Loucy (cell line): ENCODE results near the gene MLKL.

Source experiments
- H2AFZ ChIP-seq: fragments of 200-600 bp; sonication (generic); 2 replicates; pipeline ENCODE4 v1.6.0; 2016; ENCODE audit warnings: antibody characterized with exemption, mild to moderate bottlenecking, low read length, moderate library complexity
- H3F3A ChIP-seq: fragments of 200-600 bp; 2 replicates; pipeline ENCODE4 v1.6.0; 2016; ENCODE audit warnings: antibody characterized with exemption, low read depth, mild to moderate bottlenecking
- H3K27me3 ChIP-seq: fragments of 200-600 bp; sonication (generic); 2 replicates; pipeline ENCODE4 v1.6.1; 2014; ENCODE audit warnings: low read length, mild to moderate bottlenecking; ENCODE audit not compliant: insufficient read depth, poor library complexity, severe bottlenecking
- H3K36me3 ChIP-seq: fragments of 200-600 bp; sonication (generic); 2 replicates; pipeline ENCODE4 v1.6.1; 2016; ENCODE audit warnings: low read length; ENCODE audit not compliant: insufficient read depth
- H3K4me1 ChIP-seq: fragments of 200-600 bp; sonication (generic); 2 replicates; pipeline ENCODE4 v1.5.1; 2014; ENCODE audit warnings: low read length, mild to moderate bottlenecking; ENCODE audit not compliant: insufficient read depth, poor library complexity, severe bottlenecking
- H3K4me2 ChIP-seq: fragments of 200-600 bp; sonication (generic); 2 replicates; pipeline ENCODE4 v1.6.0; 2014; ENCODE audit warnings: antibody characterized with exemption, low read length, low read depth, mild to moderate bottlenecking; ENCODE audit not compliant: poor library complexity, severe bottlenecking
- H3K4me3 ChIP-seq: fragments of 200-600 bp; sonication (generic); 2 replicates; pipeline ENCODE4 v1.5.1; 2014; ENCODE audit warnings: low read length, mild to moderate bottlenecking, mixed read lengths; ENCODE audit not compliant: poor library complexity, severe bottlenecking
- H3K79me2 ChIP-seq: fragments of 200-600 bp; sonication (generic); 2 replicates; pipeline ENCODE4 v1.6.1; 2014; ENCODE audit warnings: low read length; ENCODE audit not compliant: insufficient read depth
- H3K9ac ChIP-seq: fragments of 200-600 bp; sonication (generic); 2 replicates; pipeline ENCODE4 v1.6.0; 2014; ENCODE audit warnings: mild to moderate bottlenecking, low read depth, low read length, moderate library complexity; ENCODE audit not compliant: poor library complexity, severe bottlenecking
- H3K9me2 ChIP-seq: fragments of 200-600 bp; sonication (generic); replicated peaks from 2 replicates; pipeline ENCODE4 v1.6.1; 2016; ENCODE audit warnings: low read depth, low read length, mixed read lengths
- H3K9me3 ChIP-seq: fragments of 200-600 bp; sonication (generic); 2 replicates; pipeline ENCODE4 v1.6.1; 2014; ENCODE audit warnings: mild to moderate bottlenecking, antibody characterized with exemption, low read length, low read depth; ENCODE audit not compliant: insufficient read depth
- H4K20me1 ChIP-seq: fragments of 200-600 bp; sonication (generic); 2 replicates; pipeline ENCODE4 v1.6.0; 2014; ENCODE audit warnings: antibody characterized with exemption, low read length, mild to moderate bottlenecking; ENCODE audit not compliant: insufficient read depth, poor library complexity, severe bottlenecking
- EZH2phosphoT487 ChIP-seq: fragments of 200-600 bp; IDR thresholded peaks from 2 replicates; pipeline ENCODE4 v1.6.1; 2018; ENCODE audit warnings: antibody characterized with exemption, mild to moderate bottlenecking, moderate library complexity, borderline replicate concordance
- TF ChIP-seq, protein P1 (sequence below): fragments of 200-600 bp; sonication (generic); conservative IDR thresholded peaks from 2 replicates; pipeline ENCODE4 v1.5.1; 2014; ENCODE audit warnings: mild to moderate bottlenecking, antibody characterized with exemption, low read length

MLKL gene

DNA sequence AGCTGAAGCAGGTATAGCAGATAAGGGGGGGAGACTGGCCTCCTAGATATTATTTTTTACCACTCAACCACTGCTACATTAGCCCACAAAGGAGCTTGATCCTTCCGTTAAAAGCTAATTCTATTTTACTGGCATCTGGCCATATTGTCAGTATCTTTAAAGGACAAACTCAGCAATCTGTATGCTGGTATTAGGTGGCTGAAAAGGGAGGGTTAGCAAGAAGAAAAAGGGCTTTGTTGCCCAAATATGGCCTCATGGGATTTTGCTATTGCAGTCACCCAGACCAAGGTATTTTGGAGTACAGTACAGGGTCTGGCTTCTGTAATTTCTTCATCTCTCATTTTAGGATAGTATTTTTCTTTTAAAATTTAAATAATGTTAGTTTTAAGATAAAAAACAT lies 48.4 kb downstream of the MLKL start:
- H3K9ac ChIP-seq, result no peak overlapping the region
- no peak overlapping the region for H3K4me2 ChIP-seq
- no peaks in the 10 kb centered on the region for H3K9me2 ChIP-seq
- H3K79me2 ChIP-seq, result peaks cover 97% of the 10 kb centered on the region
- no peak overlapping the region for H3K4me3 ChIP-seq
- peaks cover 31% of the 10 kb centered on the region for H3K4me1 ChIP-seq
- peaks cover 82% of the 10 kb centered on the region for H4K20me1 ChIP-seq
- H3K36me3 ChIP-seq, result peaks cover 80% of the 10 kb centered on the region
- H2AFZ ChIP-seq, result no peak overlapping the region
- no peaks in the 10 kb centered on the region for H3K27me3 ChIP-seq
- H3K9me3 ChIP-seq, result no peaks in the 10 kb centered on the region
- 0 out of 2 replicates have a peak, but pooled peaks cover 3% of the 10 kb centered on the region for H3F3A ChIP-seq
- TF ChIP-seq, protein P1, sequence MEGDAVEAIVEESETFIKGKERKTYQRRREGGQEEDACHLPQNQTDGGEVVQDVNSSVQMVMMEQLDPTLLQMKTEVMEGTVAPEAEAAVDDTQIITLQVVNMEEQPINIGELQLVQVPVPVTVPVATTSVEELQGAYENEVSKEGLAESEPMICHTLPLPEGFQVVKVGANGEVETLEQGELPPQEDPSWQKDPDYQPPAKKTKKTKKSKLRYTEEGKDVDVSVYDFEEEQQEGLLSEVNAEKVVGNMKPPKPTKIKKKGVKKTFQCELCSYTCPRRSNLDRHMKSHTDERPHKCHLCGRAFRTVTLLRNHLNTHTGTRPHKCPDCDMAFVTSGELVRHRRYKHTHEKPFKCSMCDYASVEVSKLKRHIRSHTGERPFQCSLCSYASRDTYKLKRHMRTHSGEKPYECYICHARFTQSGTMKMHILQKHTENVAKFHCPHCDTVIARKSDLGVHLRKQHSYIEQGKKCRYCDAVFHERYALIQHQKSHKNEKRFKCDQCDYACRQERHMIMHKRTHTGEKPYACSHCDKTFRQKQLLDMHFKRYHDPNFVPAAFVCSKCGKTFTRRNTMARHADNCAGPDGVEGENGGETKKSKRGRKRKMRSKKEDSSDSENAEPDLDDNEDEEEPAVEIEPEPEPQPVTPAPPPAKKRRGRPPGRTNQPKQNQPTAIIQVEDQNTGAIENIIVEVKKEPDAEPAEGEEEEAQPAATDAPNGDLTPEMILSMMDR, result no peak
- no peak for TF ChIP-seq EZH2phosphoT487

DNA sequence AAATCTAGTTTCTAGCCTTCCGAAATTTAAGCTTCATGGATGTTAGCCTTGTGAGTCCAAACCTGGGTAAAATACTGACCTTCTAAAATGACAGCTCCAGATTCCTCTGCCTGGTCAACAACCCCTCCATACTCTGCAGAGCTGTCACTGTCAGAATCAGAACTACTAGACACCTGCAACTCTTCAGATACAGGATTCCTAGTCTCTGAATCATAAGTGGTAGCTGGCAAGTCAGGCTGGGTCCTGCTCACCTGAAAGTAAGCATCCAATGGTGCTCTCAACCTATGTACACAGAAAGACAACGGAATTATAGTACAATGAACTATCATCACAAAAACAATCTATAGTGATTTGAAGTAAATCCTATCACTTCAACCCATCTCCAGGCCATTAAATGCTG lies 48.8 kb downstream of the MLKL start:
- Histone ChIP-seq H3K9me3 (no peaks in the 10 kb centered on the region), H4K20me1 (peaks cover 78% of the 10 kb centered on the region), H3K79me2 (peaks cover 97% of the 10 kb centered on the region), H3K9me2 (no peaks in the 10 kb centered on the region), H3K4me2 (no peak overlapping the region), H3K27me3 (no peaks in the 10 kb centered on the region), H2AFZ (no peak overlapping the region), H3F3A (0 out of 2 replicates have a peak, but pooled peaks cover 3% of the 10 kb centered on the region), H3K4me1 (peaks cover 27% of the 10 kb centered on the region), H3K9ac (no peak overlapping the region), H3K36me3 (peaks cover 82% of the 10 kb centered on the region), H3K4me3 (no peak overlapping the region)
- no peak for TF ChIP-seq EZH2phosphoT487
- TF ChIP-seq, protein P1, result no peak

DNA sequence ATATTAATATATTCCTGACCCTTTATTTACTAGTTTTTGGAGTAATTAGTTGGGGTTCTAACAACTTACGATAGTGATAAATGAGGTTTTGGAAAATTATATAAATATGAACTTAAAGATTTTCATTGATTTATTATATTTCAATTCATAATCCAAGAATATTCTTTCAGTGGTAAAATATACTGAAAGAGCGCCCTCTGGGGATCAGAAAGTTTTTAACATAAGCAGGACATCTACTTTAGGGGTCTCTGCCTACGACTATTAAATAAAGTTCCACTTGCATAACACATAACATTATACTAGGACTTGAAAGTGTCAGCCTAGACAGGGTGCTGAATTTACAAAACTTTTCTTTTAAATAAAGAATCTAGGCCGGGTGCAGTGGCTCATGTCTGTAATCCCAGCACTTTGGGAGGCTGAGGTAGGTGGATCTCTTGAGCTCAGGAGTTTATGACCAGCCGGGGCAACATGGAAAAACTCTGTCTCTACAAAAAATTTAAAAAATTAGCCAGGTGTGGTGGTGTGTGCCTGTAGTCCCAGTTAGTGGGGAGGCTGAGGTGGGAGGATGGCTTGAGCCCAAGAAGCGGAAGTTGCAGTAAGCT lies 49.6 kb downstream of the MLKL start:
- Histone ChIP-seq H3K79me2 (peaks cover 97% of the 10 kb centered on the region), H3K9me2 (no peaks in the 10 kb centered on the region), H3K9ac (no peak overlapping the region), H3K36me3 (peaks cover 83% of the 10 kb centered on the region), H3K4me1 (peaks cover 21% of the 10 kb centered on the region), H3K4me2 (no peak overlapping the region), H3K27me3 (no peaks in the 10 kb centered on the region), H3F3A (0 out of 2 replicates have a peak, but pooled peaks cover 3% of the 10 kb centered on the region), H3K9me3 (no peaks in the 10 kb centered on the region), H4K20me1 (peaks cover 74% of the 10 kb centered on the region), H3K4me3 (no peak overlapping the region), H2AFZ (no peak overlapping the region)
- no peak for TF ChIP-seq EZH2phosphoT487
- TF ChIP-seq, protein P1, result peak; percentile 65
